ENCODE results near the gene RPS23.
A peak's percentile ranks its signal among the peaks of the same experiment; 100 is the strongest.
"Not testable (repeated sequence)": the region's sequence is repeated elsewhere in the genome, so short reads cannot be mapped to it uniquely, and the experiment has no call there.

The RPS23 gene

DNA sequence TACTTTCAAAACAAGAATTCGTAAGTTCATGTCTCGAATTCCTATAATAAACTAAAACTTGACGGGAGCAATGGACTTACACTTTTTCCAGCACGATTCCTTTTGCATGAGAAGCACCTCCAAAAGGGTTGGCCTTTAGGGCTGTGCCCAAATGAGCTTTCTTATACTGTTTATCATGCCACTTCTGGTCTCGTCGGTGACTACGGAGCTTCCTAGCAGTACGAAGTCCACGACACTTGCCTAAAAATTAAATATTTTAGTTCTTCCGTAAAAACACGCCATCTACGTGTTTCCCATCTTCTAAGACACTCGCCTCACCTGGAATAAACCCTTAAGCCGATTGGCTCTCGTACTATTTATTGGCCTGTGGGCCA lies 554 bp downstream of the RPS23 start:
- DNase-seq (ENCODE audit: low read depth): peak; percentile 11
- TF ChIP-seq, protein P1, sequence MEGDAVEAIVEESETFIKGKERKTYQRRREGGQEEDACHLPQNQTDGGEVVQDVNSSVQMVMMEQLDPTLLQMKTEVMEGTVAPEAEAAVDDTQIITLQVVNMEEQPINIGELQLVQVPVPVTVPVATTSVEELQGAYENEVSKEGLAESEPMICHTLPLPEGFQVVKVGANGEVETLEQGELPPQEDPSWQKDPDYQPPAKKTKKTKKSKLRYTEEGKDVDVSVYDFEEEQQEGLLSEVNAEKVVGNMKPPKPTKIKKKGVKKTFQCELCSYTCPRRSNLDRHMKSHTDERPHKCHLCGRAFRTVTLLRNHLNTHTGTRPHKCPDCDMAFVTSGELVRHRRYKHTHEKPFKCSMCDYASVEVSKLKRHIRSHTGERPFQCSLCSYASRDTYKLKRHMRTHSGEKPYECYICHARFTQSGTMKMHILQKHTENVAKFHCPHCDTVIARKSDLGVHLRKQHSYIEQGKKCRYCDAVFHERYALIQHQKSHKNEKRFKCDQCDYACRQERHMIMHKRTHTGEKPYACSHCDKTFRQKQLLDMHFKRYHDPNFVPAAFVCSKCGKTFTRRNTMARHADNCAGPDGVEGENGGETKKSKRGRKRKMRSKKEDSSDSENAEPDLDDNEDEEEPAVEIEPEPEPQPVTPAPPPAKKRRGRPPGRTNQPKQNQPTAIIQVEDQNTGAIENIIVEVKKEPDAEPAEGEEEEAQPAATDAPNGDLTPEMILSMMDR (IDR thresholded peaks at IDR 0.05; ENCODE audit: insufficient read depth, low read depth, low read length, missing control alignments): no peak
- peak overlapping the region; percentile 99 for H3K4me3 ChIP-seq (ENCODE audit: low read length)

- TF ChIP-seq, protein P1 (IDR thresholded peaks at IDR 0.05; ENCODE audit: insufficient read depth, low read depth, low read length, missing control alignments): no peak
- no peak for DNase-seq (ENCODE audit: low read depth)
- H3K4me3 ChIP-seq (ENCODE audit: low read length): peak overlapping the region; percentile 99
Measured at GRCh38 chr5:82276800-82277612, 1.1 kb downstream of the RPS23 start.

- no peak for DNase-seq (ENCODE audit: low read depth)
- no peak overlapping the region for H3K4me3 ChIP-seq (ENCODE audit: low read length)
- TF ChIP-seq, protein P1 (IDR thresholded peaks at IDR 0.05; ENCODE audit: insufficient read depth, low read depth, low read length, missing control alignments): no peak
Measured at GRCh38 chr5:82275216-82275664, 2.9 kb downstream of the RPS23 start.

- TF ChIP-seq, protein P1 (IDR thresholded peaks at IDR 0.05; ENCODE audit: insufficient read depth, low read depth, low read length, missing control alignments): no peak
- no peak overlapping the region for H3K4me3 ChIP-seq (ENCODE audit: low read length)
- no peak for DNase-seq (ENCODE audit: low read depth)
Measured at GRCh38 chr5:82274343-82275211, 3.6 kb downstream of the RPS23 start.

- H3K4me3 ChIP-seq (ENCODE audit: low read length); DNase-seq (ENCODE audit: low read depth): not testable (repeated sequence)
Measured at GRCh38 chr5:82273426-82273825, 4.7 kb downstream of the RPS23 start.

GRCh38 chr5:82272571-82273356 lies 5.4 kb downstream of the RPS23 start:
- H3K4me3 ChIP-seq (ENCODE audit: low read length); DNase-seq (ENCODE audit: low read depth): not testable (repeated sequence)

DNA sequence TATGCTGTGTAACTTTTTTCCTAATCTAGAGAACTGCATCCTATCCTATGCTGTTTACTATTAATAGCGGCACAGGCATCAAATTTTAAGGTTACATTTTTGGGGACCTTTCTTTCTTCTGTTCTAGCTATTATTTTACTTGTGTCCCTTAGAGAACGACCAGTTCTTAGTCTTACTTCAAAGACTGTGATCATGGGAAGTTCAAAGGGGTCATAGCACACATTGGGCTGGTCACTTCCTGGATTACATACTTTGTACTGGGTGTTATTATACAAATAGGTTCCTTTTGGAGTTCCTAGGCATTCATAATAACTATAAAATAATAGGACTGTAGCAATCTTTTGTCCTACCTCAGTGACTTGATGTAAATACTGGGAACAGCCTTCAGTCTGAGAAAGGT lies 8.8 kb downstream of the RPS23 start:
- not testable (repeated sequence) for H3K4me3 ChIP-seq (ENCODE audit: low read length); DNase-seq (ENCODE audit: low read depth)

GRCh38 chr5:82267297-82267933 lies 10.7 kb downstream of the RPS23 start:
- not testable (repeated sequence) for H3K4me3 ChIP-seq (ENCODE audit: low read length); DNase-seq (ENCODE audit: low read depth)

Measured in epithelial cell of esophagus (primary cell).